PFSK-1 (cell line): ENCODE data around the gene WASL.

Source experiments
- POLR2AphosphoS5 ChIP-seq: IDR thresholded peaks from 2 replicates; pipeline ENCODE4 v1.6.1; 2012; ENCODE audit warnings: low read depth, mild to moderate bottlenecking, control low read depth, low read length, moderate library complexity
- REST ChIP-seq, 2 experiments: IDR thresholded peaks; 2 replicates each; pipeline versions ENCODE4 v1.6.1 to v1.8.0; 2011 to 2012; ENCODE audit warnings: low read depth in 2 of 2, low read length in 2 of 2, control low read depth in 1 of 2, inconsistent platforms in 1 of 2, mild to moderate bottlenecking in 1 of 2, moderate library complexity in 1 of 2; ENCODE audit not compliant: insufficient read depth in 1 of 2
- SIN3A ChIP-seq: IDR thresholded peaks from 2 replicates; pipeline ENCODE4 v1.6.1; 2012; ENCODE audit warnings: mild to moderate bottlenecking, low read length, moderate library complexity, borderline replicate concordance; ENCODE audit not compliant: insufficient read depth
- TAF1 ChIP-seq: IDR thresholded peaks from 2 replicates; pipeline ENCODE4 v1.6.1; 2012; ENCODE audit warnings: low read length, control low read depth, borderline replicate concordance; ENCODE audit not compliant: insufficient read depth

DNA sequence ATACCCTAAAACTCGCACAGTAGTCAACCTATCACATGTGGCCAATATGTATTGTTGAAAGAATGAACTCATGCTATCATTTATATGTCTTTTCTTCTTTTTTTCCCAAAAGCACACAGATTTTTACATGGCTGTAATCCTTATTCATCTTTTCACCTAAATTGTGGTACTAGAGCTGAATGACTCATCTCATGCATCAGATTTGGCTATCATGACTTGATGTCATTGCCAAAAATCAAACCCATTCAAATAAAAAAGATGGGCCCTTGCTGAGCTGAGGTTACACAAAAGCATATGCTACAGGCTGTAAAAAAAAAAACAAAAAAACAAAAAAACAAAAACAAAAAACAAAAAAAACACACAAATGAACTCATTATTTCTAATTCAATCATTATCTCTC is 96.4 kb downstream of the WASL start:
- TF ChIP-seq REST (IDR thresholded peaks at IDR 0.05; ENCODE audit: insufficient read depth in 1 of 2, low read depth in 2 of 2, low read length in 2 of 2) (no peak), POLR2AphosphoS5 (no peak), TAF1 (no peak), SIN3A (no peak)
